Measurements from ENCODE around the gene GPC6.

The GPC6 gene

DNA sequence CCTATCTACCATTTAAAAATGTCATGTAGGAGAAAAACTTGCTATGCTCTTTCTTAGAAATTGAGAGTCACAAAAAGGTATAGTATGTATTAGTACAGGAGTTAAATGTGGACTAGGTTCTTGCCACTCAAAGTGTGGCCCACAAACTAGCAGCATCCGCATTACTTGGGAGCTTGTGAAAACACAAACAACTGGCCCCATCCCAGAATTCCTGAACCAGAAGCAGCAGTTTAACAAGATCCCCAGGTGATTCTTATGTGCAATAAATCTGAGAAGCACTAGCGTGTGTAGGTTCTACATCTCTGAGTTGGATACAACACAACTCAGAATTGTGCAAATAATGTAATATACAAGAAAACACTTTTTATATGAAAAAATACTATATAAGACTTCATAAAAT, 927.0 kb downstream of the GPC6 start:
- DNase-seq = no peak

DNA sequence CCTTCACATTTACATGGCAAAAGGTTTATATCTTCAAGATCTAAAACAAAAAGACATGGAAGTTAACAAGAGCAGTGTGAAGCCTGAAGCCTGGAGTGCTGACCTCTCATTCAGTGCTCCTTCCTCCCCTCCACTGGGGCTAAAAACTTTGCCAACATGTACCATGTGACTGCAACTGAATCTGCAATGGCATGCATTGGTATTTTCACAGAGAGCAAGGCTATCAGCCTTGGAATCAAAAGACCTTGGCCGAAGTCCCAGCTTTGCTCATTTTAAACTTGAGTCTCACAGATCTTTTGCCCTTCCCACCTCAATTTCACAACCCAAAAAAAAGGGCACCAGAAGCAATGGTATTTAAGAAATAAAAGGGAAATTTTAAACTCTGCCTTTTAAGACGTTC, 927.8 kb downstream of the GPC6 start:
- no peak for DNase-seq

DNA sequence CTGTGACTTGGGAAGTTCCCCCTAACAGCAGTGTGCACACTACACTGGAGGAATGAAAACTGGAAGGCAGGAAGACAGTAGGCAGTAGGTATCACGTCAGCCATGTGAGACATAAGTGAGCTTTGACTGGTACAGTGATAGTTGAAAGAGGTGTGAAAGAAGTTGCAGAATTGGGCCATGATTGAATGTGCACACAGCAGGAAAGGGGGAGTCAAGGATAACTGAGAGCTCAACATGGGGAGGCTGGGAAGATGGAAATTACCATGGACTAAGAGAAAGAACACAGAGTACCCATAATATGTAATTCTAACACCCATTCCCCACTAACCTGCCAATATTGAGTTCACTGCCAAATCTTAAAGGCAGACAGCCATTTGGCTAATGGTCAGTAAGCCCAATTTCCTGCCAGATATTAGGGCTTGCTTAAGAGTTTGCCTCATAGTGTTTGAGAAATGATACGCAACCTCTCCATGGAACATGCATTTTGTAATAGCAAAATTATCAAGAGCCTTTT, 931.2 kb downstream of the GPC6 start:
- no peak for DNase-seq

DNA sequence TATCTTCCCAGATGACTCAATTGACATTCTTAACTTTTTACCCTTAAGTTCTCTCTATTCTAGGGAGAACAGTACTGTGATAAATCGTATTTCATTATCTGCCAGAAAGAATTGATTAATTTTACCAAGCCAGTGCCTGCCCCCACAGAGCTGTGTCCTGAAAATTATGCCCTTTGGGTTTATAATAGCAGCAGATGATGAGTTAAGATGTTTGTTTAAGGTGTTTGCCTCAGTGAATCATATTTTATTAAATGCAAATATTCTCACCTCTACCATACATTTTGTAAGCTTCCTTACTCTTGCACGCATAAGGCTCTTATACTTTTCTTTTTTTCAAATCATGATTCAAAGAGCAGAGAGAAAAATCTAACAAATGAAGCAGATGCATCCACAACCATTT, 934.3 kb downstream of the GPC6 start:
- no peak for DNase-seq

DNA sequence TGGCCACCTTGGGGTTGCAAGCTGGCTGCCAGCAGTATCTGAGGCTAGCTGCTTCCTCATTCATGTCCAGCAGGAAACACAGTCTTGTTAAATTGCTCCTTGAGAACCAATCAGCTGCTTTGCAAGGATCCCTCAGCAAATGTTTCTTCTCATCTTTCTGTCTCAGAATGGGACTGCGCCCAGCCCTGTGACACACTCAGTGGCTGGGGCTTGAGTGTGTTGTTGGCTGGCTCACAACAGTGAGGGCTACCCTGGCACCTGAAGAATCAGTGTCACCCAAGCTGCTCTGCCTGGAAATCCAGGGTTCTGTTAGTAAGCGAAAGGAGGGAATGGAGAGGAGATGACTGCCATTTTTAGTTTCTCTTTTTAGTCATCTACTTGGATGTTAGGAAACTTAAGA, 935.7 kb downstream of the GPC6 start:
- DNase-seq = no peak

DNA sequence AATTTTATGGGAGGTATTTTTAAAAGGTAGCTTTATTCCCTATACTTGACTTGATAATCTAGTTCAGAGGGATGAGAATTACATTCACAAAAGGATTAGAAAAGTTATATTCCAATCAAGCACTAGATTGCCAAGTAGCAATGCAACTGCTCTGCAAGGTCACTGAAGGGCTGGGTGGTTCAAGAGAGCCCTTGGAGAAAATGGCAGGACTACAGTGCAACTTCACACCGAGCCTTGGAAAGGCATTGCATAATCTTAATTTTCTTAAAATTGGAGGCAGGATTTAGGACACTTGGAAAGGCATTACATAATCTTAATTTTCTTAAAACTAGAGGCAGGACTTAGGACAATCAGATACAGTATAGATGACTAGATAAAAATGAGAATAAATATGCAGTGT, 936.9 kb downstream of the GPC6 start:
- DNase-seq = no peak

DNA sequence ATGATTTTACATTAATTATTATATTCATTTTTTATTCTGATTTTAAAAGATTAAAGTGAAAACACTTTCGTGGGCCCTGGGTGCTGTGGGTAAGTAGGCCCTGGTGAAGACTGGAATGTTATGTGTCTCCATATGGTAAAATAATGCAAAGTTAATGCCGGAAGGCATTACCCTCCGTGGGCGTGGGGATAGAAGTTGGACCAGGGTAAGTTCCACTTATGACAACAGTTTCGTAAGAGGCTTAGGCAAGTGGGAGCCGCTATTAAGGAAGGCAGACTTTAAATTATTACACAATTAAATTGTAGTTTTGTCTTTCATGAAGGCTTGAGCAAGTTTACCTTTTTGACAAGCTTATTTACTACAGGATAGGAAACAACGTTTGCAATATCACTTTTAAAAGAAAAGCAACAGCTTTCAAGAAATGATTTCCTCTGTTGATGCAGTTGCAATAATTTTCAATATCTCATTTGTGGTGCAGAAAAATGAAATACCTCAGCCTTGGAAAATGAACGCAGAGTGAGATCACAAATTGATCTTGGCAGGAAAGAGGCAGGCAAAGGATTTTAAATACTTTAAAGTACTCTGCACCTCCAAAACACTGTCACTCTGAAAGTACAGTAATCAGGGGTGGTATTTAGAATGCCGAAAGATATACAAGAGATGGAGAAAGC, 942.3 kb downstream of the GPC6 start:
- DNase-seq = no peak

DNA sequence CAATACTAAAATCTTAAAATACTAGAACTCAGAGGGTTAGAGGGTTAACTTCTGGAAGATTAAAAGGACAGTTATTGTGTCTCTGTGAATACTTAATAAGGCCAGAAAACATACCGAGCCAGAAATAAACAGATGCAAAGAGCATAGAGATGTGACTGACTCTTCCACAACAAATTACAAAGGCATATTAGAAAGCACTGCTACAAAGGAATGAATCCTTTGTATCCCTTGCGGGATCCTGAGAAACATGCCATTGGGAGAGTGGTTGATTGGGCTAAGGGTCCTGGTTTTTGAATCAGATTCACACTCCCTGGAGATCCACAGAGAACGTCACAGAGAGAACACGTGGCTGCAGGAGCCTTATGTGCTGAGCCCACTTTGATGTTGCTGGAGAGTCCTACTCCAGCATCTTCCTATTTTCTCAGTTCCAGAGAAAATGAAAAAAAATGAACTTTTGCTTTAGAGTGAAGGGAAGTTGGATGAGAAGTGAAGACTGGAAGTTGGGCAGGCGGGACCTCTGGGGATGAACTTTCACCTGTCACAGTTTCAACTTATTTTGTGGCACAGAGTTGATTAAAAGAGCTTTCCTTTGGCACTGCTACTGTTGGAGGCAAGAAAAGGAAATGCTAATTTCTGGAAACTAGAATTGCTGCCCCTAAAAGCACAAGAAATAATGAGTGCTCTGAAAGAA, 943.0 kb downstream of the GPC6 start:
- no peak for DNase-seq

DNA sequence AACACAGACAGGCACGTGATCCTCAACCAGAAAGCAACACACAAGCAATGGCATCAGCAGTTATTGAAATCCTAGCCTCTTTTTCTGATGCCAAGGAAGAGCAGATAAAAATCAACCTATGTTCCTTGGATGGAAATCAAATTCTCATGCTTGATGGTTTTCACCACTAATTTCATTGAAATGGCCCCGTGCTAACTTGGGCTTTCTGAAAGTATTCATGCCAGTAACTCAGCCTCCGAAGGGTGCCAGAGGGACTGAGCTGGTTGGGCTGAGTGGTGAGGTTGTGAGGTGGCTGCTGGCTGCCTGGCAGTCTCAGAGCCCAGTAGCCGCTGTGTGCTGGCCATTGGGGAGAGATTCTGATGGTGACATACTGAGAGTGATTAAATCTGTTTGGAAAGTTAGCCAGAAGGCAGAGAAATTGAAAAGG, 943.6 kb downstream of the GPC6 start:
- DNase-seq = no peak

DNA sequence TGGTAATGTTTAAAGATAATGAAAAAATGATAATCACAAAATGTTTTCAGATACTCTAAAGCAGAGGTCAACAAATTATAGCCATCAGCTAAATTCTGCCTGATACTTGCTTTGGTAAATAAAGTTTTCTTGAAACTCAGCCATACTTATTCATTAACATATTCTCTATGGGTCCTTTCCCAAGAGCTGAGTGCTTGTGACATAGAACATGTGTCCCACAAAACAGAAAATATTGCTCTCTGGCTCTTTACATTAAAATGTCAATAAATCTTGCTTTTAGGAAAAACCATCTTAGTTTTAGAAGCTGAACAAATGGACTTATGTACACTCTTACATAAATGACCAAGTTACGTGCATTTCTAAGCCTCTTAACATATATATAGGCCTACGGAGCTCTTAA, 945.8 kb downstream of the GPC6 start:
- DNase-seq = no peak

DNA sequence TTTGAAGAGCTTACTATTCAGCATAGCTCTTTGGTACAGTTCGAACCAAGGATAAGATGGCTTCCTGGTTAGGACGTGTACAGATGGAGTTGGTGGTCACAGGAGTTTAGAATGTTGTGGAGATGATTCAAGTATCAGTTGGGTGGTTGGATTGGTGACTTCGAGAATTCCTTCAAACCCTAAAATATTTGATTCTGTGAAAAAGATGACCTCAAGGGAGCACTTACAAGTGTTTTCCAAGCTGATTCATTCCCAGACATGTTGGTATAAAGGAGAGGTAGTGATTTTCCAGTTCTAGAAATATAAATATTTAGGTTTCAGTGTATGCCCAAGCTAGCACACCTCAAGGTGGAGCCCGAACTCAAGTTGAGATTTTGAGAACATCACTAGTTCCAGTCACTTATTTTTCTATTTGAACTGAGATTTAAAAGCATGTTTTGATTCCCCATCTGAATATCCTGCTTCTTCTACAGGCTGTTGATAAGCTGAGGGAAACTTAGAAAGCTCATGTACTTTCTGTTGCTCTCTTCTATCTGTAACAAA, 946.8 kb downstream of the GPC6 start:
- DNase-seq = no peak

DNA sequence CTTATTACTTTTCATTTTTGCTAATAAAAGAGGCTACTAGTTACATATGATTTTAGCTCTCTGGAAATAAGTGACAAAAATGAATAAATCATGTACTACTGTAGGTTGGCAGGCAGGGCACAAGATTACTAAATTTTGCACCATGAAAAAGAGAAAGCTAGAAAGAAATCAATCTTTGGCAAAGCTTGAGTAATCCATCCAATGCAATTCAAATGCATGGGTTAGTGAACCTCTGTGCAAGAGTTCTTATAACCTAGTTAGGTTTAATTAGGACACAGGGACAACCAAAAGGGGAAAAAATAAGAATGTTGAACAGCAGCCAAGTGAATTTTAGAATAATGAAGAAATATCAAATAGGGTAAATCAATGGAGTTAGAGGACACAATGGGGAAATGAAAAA, 947.4 kb downstream of the GPC6 start:
- DNase-seq = no peak

DNA sequence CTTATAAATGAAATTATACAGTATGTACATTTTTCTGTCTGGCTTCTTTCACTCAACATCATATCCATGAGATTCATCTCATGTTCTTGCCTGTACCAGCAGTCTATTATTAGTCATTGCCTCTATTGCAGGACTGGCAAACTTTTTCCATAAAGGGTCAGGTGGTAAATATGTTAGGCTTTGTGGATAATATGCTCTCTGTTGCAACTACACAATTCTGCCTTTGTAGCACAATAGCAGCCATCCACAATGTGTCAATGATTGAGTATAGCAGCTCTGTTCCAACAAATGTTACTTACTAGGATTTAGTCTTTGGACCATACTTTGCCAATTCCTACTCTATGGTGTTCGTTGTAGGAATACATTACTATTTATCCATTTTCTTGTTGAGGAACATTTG, 948.5 kb downstream of the GPC6 start:
- no peak for DNase-seq

DNA sequence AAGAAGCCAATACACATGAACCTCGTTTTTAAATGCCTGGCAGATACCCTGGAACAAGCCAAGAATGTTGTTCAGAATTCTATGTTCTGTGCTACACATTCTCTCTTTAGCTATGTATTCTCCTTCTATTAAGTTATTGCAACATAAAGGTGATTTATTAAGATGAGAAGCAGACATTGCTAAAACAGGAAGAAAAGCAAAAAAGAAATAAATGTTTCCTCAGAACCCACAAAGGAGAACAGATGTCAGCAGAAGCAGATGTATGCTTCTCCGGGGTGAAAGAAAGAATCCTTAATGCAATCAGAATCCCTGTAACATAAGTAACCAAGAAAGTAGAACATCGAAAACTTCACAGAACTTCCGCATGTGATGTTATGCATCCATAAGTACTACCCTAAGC, 950.0 kb downstream of the GPC6 start:
- no peak for DNase-seq

DNA sequence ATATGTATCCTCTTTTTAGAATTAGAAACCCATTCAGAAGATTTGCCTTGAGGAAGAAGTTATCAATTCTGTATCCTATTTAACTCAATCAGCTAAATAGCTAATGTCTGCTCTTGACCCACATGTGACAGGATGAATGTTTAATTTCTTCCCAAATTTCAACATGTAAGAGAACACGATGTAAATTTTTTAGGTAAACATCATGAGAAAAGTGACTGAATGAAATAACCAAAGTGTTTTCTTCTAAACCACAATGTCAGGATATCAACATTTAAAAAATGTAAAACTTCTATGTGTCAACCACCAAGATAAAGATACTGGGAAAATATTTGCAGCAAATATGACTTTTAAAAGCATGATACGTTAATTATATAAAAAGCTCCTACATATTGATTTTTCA, 950.4 kb downstream of the GPC6 start:
- no peak for DNase-seq

DNA sequence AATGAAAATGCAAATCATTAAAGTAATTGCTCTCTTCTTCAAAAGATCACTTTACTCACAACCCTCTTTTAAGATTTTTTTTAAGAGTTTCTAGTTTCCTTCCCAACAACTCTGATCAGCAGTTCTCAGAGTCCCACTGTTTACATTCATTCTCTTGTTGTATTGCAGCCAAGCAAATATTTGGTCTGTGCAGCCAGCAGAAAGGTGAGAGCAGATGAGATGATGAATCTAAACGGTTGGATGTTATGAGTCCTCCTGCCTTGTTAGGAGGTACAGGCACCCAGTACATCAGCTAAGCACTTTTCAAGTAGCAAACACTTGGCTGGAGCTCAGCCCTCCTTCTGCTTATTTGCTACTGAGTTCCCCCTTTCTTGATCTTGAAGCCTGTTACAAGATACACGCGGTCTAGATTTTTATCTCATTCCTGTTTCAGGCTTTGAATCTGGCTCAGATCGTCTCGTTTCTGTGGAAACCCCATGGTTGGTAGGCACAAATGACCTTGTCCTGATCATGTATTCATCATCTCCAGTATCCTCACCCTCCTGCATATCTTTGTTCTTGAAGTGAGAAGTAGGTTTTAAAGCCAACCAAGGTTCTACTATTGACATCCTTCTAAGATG, 952.1 kb downstream of the GPC6 start:
- DNase-seq = no peak

DNA sequence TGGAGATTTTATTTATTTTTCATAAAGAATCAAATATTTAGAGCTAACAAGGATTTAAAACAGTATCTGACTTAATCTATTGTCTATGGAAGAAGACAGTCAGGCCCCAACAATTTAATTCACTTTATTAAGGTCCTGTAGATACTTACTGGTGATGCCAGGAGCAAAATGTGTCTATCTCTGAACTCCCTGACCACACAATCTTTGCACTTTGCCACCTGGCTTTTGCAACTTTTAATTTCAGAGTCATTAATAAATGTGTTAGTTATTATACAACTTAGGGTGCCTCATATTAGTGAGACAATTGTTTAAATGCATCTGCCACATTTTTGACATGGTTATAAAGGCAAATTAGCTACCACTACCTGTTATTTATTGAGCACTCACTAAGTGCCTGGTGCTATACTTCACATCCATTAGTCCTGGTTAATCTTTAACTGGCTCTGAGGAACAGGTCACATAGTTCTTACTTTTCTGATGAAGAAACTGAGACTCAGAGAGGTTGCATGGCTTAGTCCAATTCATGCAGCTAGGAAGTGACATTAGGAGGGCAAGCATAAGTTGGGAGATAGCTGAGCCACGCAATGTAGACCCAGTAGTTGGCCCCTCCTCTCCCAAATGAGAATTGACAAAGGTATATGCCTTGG, 955.0 kb downstream of the GPC6 start:
- no peak for DNase-seq

DNA sequence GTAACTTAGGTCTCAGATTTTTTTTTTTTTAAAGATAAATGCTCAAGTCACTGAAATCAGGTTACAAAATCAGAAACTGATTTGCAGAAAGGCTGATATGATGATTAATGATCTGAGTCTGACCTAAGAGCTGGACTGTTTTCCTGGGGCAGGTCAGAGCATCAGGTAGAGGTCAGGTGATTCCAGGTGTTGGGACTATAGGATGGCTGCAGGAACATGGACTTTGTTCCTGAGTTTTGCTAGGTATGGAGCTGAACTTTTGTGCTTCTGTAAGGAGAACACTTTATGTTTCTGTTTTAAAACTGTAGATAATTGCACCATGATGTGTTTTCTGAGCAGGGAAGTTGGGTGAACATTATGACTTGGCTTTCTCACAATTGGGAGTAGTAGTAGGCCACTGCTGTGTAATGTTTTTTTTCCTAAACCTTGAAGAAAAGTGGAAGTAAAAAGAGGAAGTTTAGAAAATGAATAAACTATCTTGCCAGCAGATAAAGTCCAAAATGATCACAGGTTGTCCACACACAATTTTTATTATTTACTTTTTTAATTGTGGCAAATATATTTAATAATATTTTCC, 955.7 kb downstream of the GPC6 start:
- DNase-seq = no peak

DNA sequence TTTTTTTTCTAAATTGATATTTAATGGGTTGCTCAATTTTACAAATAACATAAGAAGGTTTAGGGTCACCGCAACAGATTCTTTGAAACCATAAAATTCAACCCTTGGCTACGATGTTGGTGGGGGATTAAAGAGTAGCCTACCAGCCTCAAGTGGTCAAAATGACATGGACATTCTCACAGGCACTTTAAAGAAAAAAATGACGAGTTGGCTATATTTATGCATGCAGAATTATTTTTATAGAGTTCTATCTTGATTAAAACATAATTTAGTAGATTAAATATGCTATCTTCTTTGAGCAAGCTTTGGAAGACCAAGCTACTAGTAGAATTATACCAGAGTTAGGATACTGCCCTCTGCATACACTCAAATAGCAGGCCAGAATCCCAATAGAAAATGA, 959.9 kb downstream of the GPC6 start:
- DNase-seq = no peak

DNA sequence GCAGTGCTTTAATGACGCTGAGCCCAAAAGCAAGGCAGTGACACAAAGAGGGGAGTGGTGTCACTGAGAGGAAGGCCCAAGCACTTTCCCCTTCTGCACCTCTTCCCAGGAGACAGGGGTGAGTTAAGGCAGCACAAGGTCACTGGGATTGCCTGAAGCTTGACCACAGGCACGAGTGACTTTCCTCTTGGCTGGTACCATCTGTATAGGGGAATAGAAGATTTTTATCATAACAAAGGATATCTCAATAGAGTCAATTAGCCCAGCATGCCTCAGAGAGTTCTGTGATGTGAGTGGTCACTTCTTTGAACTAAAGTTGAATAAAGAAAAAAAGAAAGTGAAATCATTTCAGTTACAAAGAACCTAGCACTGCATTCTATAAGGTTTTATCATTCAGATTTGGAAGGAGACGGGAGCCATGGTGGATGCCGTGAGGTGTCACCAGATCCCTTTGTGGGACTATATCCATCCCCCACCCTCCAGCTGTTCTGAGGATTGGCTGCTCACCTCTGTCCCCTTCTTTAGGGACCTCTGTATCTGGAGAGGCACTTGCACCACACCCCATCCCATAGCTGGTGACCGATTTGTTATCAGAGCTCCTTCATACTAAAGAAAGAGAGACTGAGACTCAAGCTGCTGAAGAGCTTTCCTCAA, 961.7 kb downstream of the GPC6 start:
- no peak for DNase-seq

DNA sequence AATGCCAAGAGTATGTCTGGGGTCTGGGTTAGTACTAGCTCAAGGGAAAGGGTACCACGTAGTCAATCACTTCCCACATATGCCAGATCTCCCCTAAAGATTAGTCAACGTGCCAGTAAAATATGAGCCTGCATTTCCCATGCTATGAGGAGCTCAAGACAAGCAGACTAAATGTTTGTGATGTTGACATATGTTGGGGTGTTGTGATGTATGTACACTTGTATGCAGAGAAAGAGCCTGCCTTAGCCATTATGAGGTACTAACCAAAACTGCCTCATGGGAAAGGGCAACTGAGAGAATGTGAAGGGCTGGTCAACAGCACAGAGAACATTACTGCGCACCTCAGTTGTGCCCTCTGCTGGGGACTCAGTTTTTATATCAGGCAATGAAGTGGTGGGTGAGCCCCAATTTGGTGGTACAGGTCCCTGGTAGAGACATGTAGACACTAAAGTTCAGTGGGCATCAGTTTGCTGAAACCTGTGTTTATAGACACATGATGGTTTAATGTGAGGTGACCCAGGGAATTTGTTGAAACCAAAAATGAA, 965.9 kb downstream of the GPC6 start:
- DNase-seq = no peak

DNA sequence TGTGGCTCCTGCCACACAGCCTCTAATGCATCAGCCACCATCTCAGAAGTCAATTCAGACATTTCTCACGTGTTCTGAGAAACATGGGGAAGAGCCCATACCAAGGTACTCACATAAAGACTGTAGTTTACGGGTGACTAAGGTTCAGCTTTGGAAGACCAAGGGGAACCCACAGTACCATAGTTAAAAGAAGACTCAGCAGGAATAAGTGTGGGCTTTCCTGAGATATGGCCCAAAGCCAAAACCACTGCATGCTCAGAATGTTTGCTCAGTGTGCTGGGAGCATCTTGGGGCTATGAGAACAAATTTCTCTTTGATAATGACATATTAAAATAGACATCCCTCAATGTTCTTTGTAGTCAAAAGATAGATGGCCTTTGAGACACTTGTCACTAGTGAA, 969.1 kb downstream of the GPC6 start:
- no peak for DNase-seq

Measured in NCI-H1048 (cell line).